ENCODE measurements around the gene SRI.

SRI gene

DNA sequence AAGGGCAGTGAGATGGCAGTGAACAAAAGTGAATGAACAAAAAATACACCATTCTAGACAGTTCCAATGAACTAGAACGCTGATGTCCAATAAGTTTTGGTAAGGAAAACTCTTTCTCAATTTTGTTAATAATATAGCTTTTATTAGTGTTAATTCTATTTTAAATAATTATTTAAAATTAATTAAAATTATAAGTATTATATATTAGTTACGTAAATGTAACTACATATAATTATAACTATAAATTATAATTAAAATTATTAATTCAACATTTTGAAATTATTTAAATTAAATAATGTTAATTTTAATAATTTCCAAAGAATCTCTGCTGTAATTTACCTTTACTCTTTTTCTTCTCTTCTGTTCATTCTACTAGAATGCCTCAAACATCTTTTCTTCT is 5.4 kb downstream of the SRI start:
- no peak overlapping the region for H3K4me3 Mint-ChIP-seq
- H3K4me1 Mint-ChIP-seq, result peaks cover 15% of the 10 kb centered on the region
- H3K36me3 Mint-ChIP-seq (ENCODE audit: low read depth), result peaks cover 43% of the 10 kb centered on the region
- no peaks in the 10 kb centered on the region for H3K9me3 Mint-ChIP-seq
- no peak overlapping the region for H3K27ac Mint-ChIP-seq
- no peak for TF ChIP-seq CTCF (IDR thresholded peaks at IDR 0.05; ENCODE audit: unreplicated experiment in 3 of 3)
- H3K27me3 Mint-ChIP-seq (ENCODE audit: low read depth), result no peaks in the 10 kb centered on the region

- Mint-ChIP-seq H3K4me3 (no peak overlapping the region), H3K4me1 (peaks cover 6% of the 10 kb centered on the region), H3K9me3 (no peaks in the 10 kb centered on the region), H3K36me3 (ENCODE audit: low read depth) (peaks cover 56% of the 10 kb centered on the region), H3K27ac (no peak overlapping the region), H3K27me3 (ENCODE audit: low read depth) (no peaks in the 10 kb centered on the region)
- no peak for TF ChIP-seq CTCF (IDR thresholded peaks at IDR 0.05; ENCODE audit: unreplicated experiment in 3 of 3)
These were observed 6.9 kb downstream of the SRI start for GRCh38 chr7:88212918-88213317.

- Mint-ChIP-seq H3K36me3 (ENCODE audit: low read depth) (peaks cover 71% of the 10 kb centered on the region), H3K27me3 (ENCODE audit: low read depth) (no peaks in the 10 kb centered on the region)
These were observed 11.3 kb downstream of the SRI start for GRCh38 chr7:88208521-88208920.

GRCh38 chr7:88206254-88206653 is 13.6 kb downstream of the SRI start:
- Mint-ChIP-seq H3K27ac (no peak overlapping the region), H3K9me3 (no peaks in the 10 kb centered on the region), H3K27me3 (ENCODE audit: low read depth) (no peaks in the 10 kb centered on the region), H3K4me1 (peaks cover under 1% of the 10 kb centered on the region), H3K4me3 (no peak overlapping the region), H3K36me3 (ENCODE audit: low read depth) (peaks cover 69% of the 10 kb centered on the region)
- TF ChIP-seq CTCF (IDR thresholded peaks at IDR 0.05; ENCODE audit: unreplicated experiment in 3 of 3), result no peak

More at GRCh38 chr7:88208521-88208920, 11.3 kb downstream of the SRI start:
- Mint-ChIP-seq H3K4me1 (no peaks in the 10 kb centered on the region), H3K4me3 (no peak overlapping the region), H3K9me3 (no peaks in the 10 kb centered on the region), H3K27ac (no peak overlapping the region)
- no peak for TF ChIP-seq CTCF (IDR thresholded peaks at IDR 0.05; ENCODE audit: unreplicated experiment in 3 of 3)

GRCh38 chr7:88205179-88205578 is 14.7 kb downstream of the SRI start:
- Mint-ChIP-seq H3K4me3 (no peak overlapping the region), H3K27me3 (ENCODE audit: low read depth) (no peaks in the 10 kb centered on the region), H3K36me3 (ENCODE audit: low read depth) (peaks cover 67% of the 10 kb centered on the region), H3K27ac (no peak overlapping the region), H3K9me3 (no peaks in the 10 kb centered on the region), H3K4me1 (peaks cover 10% of the 10 kb centered on the region)
- no peak for TF ChIP-seq CTCF (IDR thresholded peaks at IDR 0.05; ENCODE audit: unreplicated experiment in 3 of 3)

- Mint-ChIP-seq H3K4me1 (peaks cover 10% of the 10 kb centered on the region), H3K27me3 (ENCODE audit: low read depth) (no peaks in the 10 kb centered on the region), H3K36me3 (ENCODE audit: low read depth) (peaks cover 61% of the 10 kb centered on the region), H3K27ac (no peak overlapping the region), H3K4me3 (no peak overlapping the region), H3K9me3 (no peaks in the 10 kb centered on the region)
- no peak for TF ChIP-seq CTCF (IDR thresholded peaks at IDR 0.05; ENCODE audit: unreplicated experiment in 3 of 3)
These were observed 15.2 kb downstream of the SRI start for GRCh38 chr7:88204525-88205110.

Data from nephron (organoid).